ENCODE measurements around the gene SCYGR5. TPM values are rescaled to one million over a fixed set of nuclear protein-coding genes. Genes with fewer than 3 reads are reported as not detected.

SCYGR5 gene
- total RNA-seq, 1 donor from 2014 or later: not detected

GRCh38 chr2:227707390-227707789 lies 40.8 kb downstream of the SCYGR5 start:
- no peaks in the 10 kb centered on the region for H4K20me1 ChIP-seq (ENCODE audit: insufficient read depth, low read length)
- no peaks in the 10 kb centered on the region for H3K36me3 ChIP-seq (ENCODE audit: insufficient read depth, low read length)
- Mint-ChIP-seq H3K27me3 (ENCODE audit: low read depth, unreplicated experiment) (peaks cover 2% of the 10 kb centered on the region), H3K27ac (ENCODE audit: unreplicated experiment) (no peak overlapping the region), H3K36me3 (ENCODE audit: low read depth, unreplicated experiment) (peaks cover 2% of the 10 kb centered on the region), H3K9me3 (ENCODE audit: unreplicated experiment) (no peaks in the 10 kb centered on the region), H3K4me3 (ENCODE audit: unreplicated experiment) (no peak overlapping the region), H3K4me1 (ENCODE audit: low read depth, unreplicated experiment) (peaks cover 3% of the 10 kb centered on the region)
- H3K4me1 ChIP-seq (ENCODE audit: insufficient read depth, low read length): no peaks in the 10 kb centered on the region
- no peaks in the 10 kb centered on the region for H3K79me2 ChIP-seq (ENCODE audit: insufficient read depth, low read length)
- FAIRE-seq (no peak), DNase-seq (ENCODE audit: low read depth) (no peak)
- TF ChIP-seq EZH2 (IDR thresholded peaks at IDR 0.05; ENCODE audit: insufficient read depth, low read length): no peak
- no peak for TF ChIP-seq CTCF (IDR thresholded peaks at IDR 0.05; ENCODE audit: insufficient read depth, low read depth, low read length)
- H3K9ac ChIP-seq (ENCODE audit: low read length): no peak overlapping the region
- no peak overlapping the region for H2AFZ ChIP-seq (ENCODE audit: low read depth, low read length)
- no peak overlapping the region for H3K4me3 ChIP-seq (ENCODE audit: insufficient read depth, low read depth, low read length)
- no peak overlapping the region for H3K27ac ChIP-seq (ENCODE audit: low read depth, low read length)
- no peak overlapping the region for H3K4me2 ChIP-seq (ENCODE audit: low read length)
- no peaks in the 10 kb centered on the region for H3K27me3 ChIP-seq (ENCODE audit: insufficient read depth, low read length)
- H3K9me3 ChIP-seq (ENCODE audit: insufficient read depth, low read depth, low read length): no peaks in the 10 kb centered on the region

GRCh38 chr2:227710986-227711385 lies 44.4 kb downstream of the SCYGR5 start:
- H3K36me3 ChIP-seq (ENCODE audit: insufficient read depth, low read length): no peaks in the 10 kb centered on the region
- no peak overlapping the region for H3K4me2 ChIP-seq (ENCODE audit: low read length)
- no peaks in the 10 kb centered on the region for H3K4me1 ChIP-seq (ENCODE audit: insufficient read depth, low read length)
- H4K20me1 ChIP-seq (ENCODE audit: insufficient read depth, low read length): no peaks in the 10 kb centered on the region
- FAIRE-seq (no peak), DNase-seq (ENCODE audit: low read depth) (no peak)
- Mint-ChIP-seq H3K9me3 (ENCODE audit: unreplicated experiment) (no peaks in the 10 kb centered on the region), H3K4me3 (ENCODE audit: unreplicated experiment) (no peak overlapping the region), H3K27me3 (ENCODE audit: low read depth, unreplicated experiment) (peaks cover 2% of the 10 kb centered on the region), H3K27ac (ENCODE audit: unreplicated experiment) (no peak overlapping the region), H3K4me1 (ENCODE audit: low read depth, unreplicated experiment) (no peaks in the 10 kb centered on the region), H3K36me3 (ENCODE audit: low read depth, unreplicated experiment) (peaks cover 2% of the 10 kb centered on the region)
- no peaks in the 10 kb centered on the region for H3K79me2 ChIP-seq (ENCODE audit: insufficient read depth, low read length)
- no peak overlapping the region for H2AFZ ChIP-seq (ENCODE audit: low read depth, low read length)
- no peak overlapping the region for H3K9ac ChIP-seq (ENCODE audit: low read length)
- H3K27ac ChIP-seq (ENCODE audit: low read depth, low read length): no peak overlapping the region
- H3K9me3 ChIP-seq (ENCODE audit: insufficient read depth, low read depth, low read length): no peaks in the 10 kb centered on the region
- H3K4me3 ChIP-seq (ENCODE audit: insufficient read depth, low read depth, low read length): no peak overlapping the region
- H3K27me3 ChIP-seq (ENCODE audit: insufficient read depth, low read length): no peaks in the 10 kb centered on the region
- TF ChIP-seq EZH2 (IDR thresholded peaks at IDR 0.05; ENCODE audit: insufficient read depth, low read length): no peak
- TF ChIP-seq CTCF (IDR thresholded peaks at IDR 0.05; ENCODE audit: insufficient read depth, low read depth, low read length): no peak

- Histone ChIP-seq H4K20me1 (ENCODE audit: insufficient read depth, low read length) (no peaks in the 10 kb centered on the region), H3K36me3 (ENCODE audit: insufficient read depth, low read length) (no peaks in the 10 kb centered on the region), H3K27ac (ENCODE audit: low read depth, low read length) (no peak overlapping the region), H2AFZ (ENCODE audit: low read depth, low read length) (no peak overlapping the region), H3K9me3 (ENCODE audit: insufficient read depth, low read depth, low read length) (no peaks in the 10 kb centered on the region), H3K4me1 (ENCODE audit: insufficient read depth, low read length) (no peaks in the 10 kb centered on the region), H3K79me2 (ENCODE audit: insufficient read depth, low read length) (no peaks in the 10 kb centered on the region), H3K27me3 (ENCODE audit: insufficient read depth, low read length) (no peaks in the 10 kb centered on the region), H3K9ac (ENCODE audit: low read length) (no peak overlapping the region), H3K4me3 (ENCODE audit: insufficient read depth, low read depth, low read length) (no peak overlapping the region), H3K4me2 (ENCODE audit: low read length) (no peak overlapping the region)
- FAIRE-seq (no peak), DNase-seq (ENCODE audit: low read depth) (no peak)
- peaks cover 3% of the 10 kb centered on the region for H3K27me3 Mint-ChIP-seq (ENCODE audit: low read depth, unreplicated experiment)
- peaks cover 2% of the 10 kb centered on the region for H3K36me3 Mint-ChIP-seq (ENCODE audit: low read depth, unreplicated experiment)
- TF ChIP-seq CTCF (IDR thresholded peaks at IDR 0.05; ENCODE audit: insufficient read depth, low read depth, low read length) (no peak), EZH2 (IDR thresholded peaks at IDR 0.05; ENCODE audit: insufficient read depth, low read length) (no peak)
- no peak overlapping the region for H3K4me3 Mint-ChIP-seq (ENCODE audit: unreplicated experiment)
- H3K9me3 Mint-ChIP-seq (ENCODE audit: unreplicated experiment): no peaks in the 10 kb centered on the region
- H3K4me1 Mint-ChIP-seq (ENCODE audit: low read depth, unreplicated experiment): no peaks in the 10 kb centered on the region
- H3K27ac Mint-ChIP-seq (ENCODE audit: unreplicated experiment): no peak overlapping the region
These were observed 46.7 kb downstream of the SCYGR5 start for GRCh38 chr2:227713291-227713690.
